Measurements from ENCODE around the gene WDR62. TPM values are rescaled to one million over a fixed set of nuclear protein-coding genes. Genes with fewer than 3 reads are reported as not detected.
"Not testable (repeated sequence)": the region's sequence is repeated elsewhere in the genome, so short reads cannot be mapped to it uniquely, and the experiment has no call there.

WDR62 gene
- total and polyA plus RNA-seq, 2 donors, result 2.4 to 4.6 TPM

- 98% methylated on average over 54 of the region's 57 CpGs for WGBS
- H3K36me3 ChIP-seq (ENCODE audit: control insufficient read depth in 2 of 2, insufficient read depth in 2 of 2, low read length in 1 of 2), result peaks cover 49 to 67% of the 10 kb centered on the region in 2 donors
- H3K4me3 ChIP-seq (ENCODE audit: low read length in 2 of 2); DNase-seq (ENCODE audit: low read depth in 6 of 9, low spot score in 9 of 9); H3K4me1 ChIP-seq (ENCODE audit: control insufficient read depth in 2 of 2, insufficient read depth in 2 of 2, low read length in 2 of 2); H3K27me3 ChIP-seq (ENCODE audit: control insufficient read depth in 2 of 2, insufficient read depth in 1 of 2, low read length in 1 of 2); H3K9me3 ChIP-seq (ENCODE audit: control insufficient read depth in 2 of 2, insufficient read depth in 1 of 2, low read length in 1 of 2); H3K27ac ChIP-seq (ENCODE audit: low read depth in 1 of 2, low read length in 1 of 2): not testable (repeated sequence)
These were observed 14.3 kb downstream of the WDR62 start for GRCh38 chr19:36068810-36069499.

GRCh38 chr19:36072081-36072480, 17.4 kb downstream of the WDR62 start:
- Histone ChIP-seq H3K4me1 (ENCODE audit: control insufficient read depth in 2 of 2, insufficient read depth in 2 of 2, low read length in 2 of 2) (no peaks in the 10 kb centered on the region), H3K36me3 (ENCODE audit: control insufficient read depth in 2 of 2, insufficient read depth in 2 of 2, low read length in 1 of 2) (peaks cover 30 to 56% of the 10 kb centered on the region in 2 donors), H3K9me3 (ENCODE audit: control insufficient read depth in 2 of 2, insufficient read depth in 1 of 2, low read length in 1 of 2) (no peaks in the 10 kb centered on the region), H3K27ac (ENCODE audit: low read depth in 1 of 2, low read length in 1 of 2) (no peak overlapping the region), H3K27me3 (ENCODE audit: control insufficient read depth in 2 of 2, insufficient read depth in 1 of 2, low read length in 1 of 2) (no peaks in the 10 kb centered on the region), H3K4me3 (ENCODE audit: low read length in 2 of 2) (no peak overlapping the region)
- DNase-seq (ENCODE audit: low read depth in 6 of 9, low spot score in 9 of 9), result no peak
- 92% methylated on average over 8 of the region's 8 CpGs for WGBS

GRCh38 chr19:36073121-36073876, 18.6 kb downstream of the WDR62 start:
- DNase-seq (ENCODE audit: low read depth in 6 of 9, low spot score in 9 of 9), result no peak
- Histone ChIP-seq H3K9me3 (ENCODE audit: control insufficient read depth in 2 of 2, insufficient read depth in 1 of 2, low read length in 1 of 2) (no peaks in the 10 kb centered on the region), H3K36me3 (ENCODE audit: control insufficient read depth in 2 of 2, insufficient read depth in 2 of 2, low read length in 1 of 2) (peaks cover 19 to 52% of the 10 kb centered on the region in 2 donors), H3K4me3 (ENCODE audit: low read length in 2 of 2) (no peak overlapping the region), H3K27me3 (ENCODE audit: control insufficient read depth in 2 of 2, insufficient read depth in 1 of 2, low read length in 1 of 2) (no peaks in the 10 kb centered on the region), H3K4me1 (ENCODE audit: control insufficient read depth in 2 of 2, insufficient read depth in 2 of 2, low read length in 2 of 2) (no peaks in the 10 kb centered on the region), H3K27ac (ENCODE audit: low read depth in 1 of 2, low read length in 1 of 2) (no peak overlapping the region)
- WGBS, result 94% methylated on average over 10 of the region's 10 CpGs

GRCh38 chr19:36079389-36079945, 24.8 kb downstream of the WDR62 start:
- Histone ChIP-seq H3K27ac (ENCODE audit: low read depth in 1 of 2, low read length in 1 of 2) (no peak overlapping the region), H3K36me3 (ENCODE audit: control insufficient read depth in 2 of 2, insufficient read depth in 2 of 2, low read length in 1 of 2) (peaks cover 38 to 56% of the 10 kb centered on the region in 2 donors), H3K4me3 (ENCODE audit: low read length in 2 of 2) (no peak overlapping the region), H3K9me3 (ENCODE audit: control insufficient read depth in 2 of 2, insufficient read depth in 1 of 2, low read length in 1 of 2) (no peaks in the 10 kb centered on the region), H3K27me3 (ENCODE audit: control insufficient read depth in 2 of 2, insufficient read depth in 1 of 2, low read length in 1 of 2) (no peaks in the 10 kb centered on the region), H3K4me1 (ENCODE audit: control insufficient read depth in 2 of 2, insufficient read depth in 2 of 2, low read length in 2 of 2) (no peaks in the 10 kb centered on the region)
- DNase-seq (ENCODE audit: low read depth in 6 of 9, low spot score in 9 of 9), result no peak
- 97% methylated on average over 3 of the region's 3 CpGs for WGBS

GRCh38 chr19:36081385-36081784, 26.7 kb downstream of the WDR62 start:
- Histone ChIP-seq H3K27ac (ENCODE audit: low read depth in 1 of 2, low read length in 1 of 2) (no peak overlapping the region), H3K4me1 (ENCODE audit: control insufficient read depth in 2 of 2, insufficient read depth in 2 of 2, low read length in 2 of 2) (no peaks in the 10 kb centered on the region), H3K9me3 (ENCODE audit: control insufficient read depth in 2 of 2, insufficient read depth in 1 of 2, low read length in 1 of 2) (no peaks in the 10 kb centered on the region), H3K36me3 (ENCODE audit: control insufficient read depth in 2 of 2, insufficient read depth in 2 of 2, low read length in 1 of 2) (peaks cover 49 to 52% of the 10 kb centered on the region in 2 donors), H3K4me3 (ENCODE audit: low read length in 2 of 2) (no peak overlapping the region), H3K27me3 (ENCODE audit: control insufficient read depth in 2 of 2, insufficient read depth in 1 of 2, low read length in 1 of 2) (no peaks in the 10 kb centered on the region)
- WGBS, result 96% methylated on average over 3 of the region's 3 CpGs
- DNase-seq (ENCODE audit: low read depth in 6 of 9, low spot score in 9 of 9), result no peak

- Histone ChIP-seq H3K27ac (ENCODE audit: low read depth in 1 of 2, low read length in 1 of 2) (no peak overlapping the region), H3K4me1 (ENCODE audit: control insufficient read depth in 2 of 2, insufficient read depth in 2 of 2, low read length in 2 of 2) (no peaks in the 10 kb centered on the region), H3K27me3 (ENCODE audit: control insufficient read depth in 2 of 2, insufficient read depth in 1 of 2, low read length in 1 of 2) (no peaks in the 10 kb centered on the region), H3K36me3 (ENCODE audit: control insufficient read depth in 2 of 2, insufficient read depth in 2 of 2, low read length in 1 of 2) (peaks cover 54 to 57% of the 10 kb centered on the region in 2 donors), H3K4me3 (ENCODE audit: low read length in 2 of 2) (no peak overlapping the region), H3K9me3 (ENCODE audit: control insufficient read depth in 2 of 2, insufficient read depth in 1 of 2, low read length in 1 of 2) (no peaks in the 10 kb centered on the region)
- WGBS, result 96% methylated on average over 7 of the region's 7 CpGs
- DNase-seq (ENCODE audit: low read depth in 6 of 9, low spot score in 9 of 9), result no peak
These were observed 27.2 kb downstream of the WDR62 start for GRCh38 chr19:36081894-36082293.

- no peak for DNase-seq (ENCODE audit: low read depth in 6 of 9, low spot score in 9 of 9)
- H3K36me3 ChIP-seq (ENCODE audit: control insufficient read depth in 2 of 2, insufficient read depth in 2 of 2, low read length in 1 of 2), result peaks cover 54 to 57% of the 10 kb centered on the region in 2 donors
- 96% methylated on average over 13 of the region's 13 CpGs for WGBS
- H3K27ac ChIP-seq (ENCODE audit: low read depth in 1 of 2, low read length in 1 of 2), result no peak overlapping the region
- no peaks in the 10 kb centered on the region for H3K27me3 ChIP-seq (ENCODE audit: control insufficient read depth in 2 of 2, insufficient read depth in 1 of 2, low read length in 1 of 2)
- no peak overlapping the region for H3K4me3 ChIP-seq (ENCODE audit: low read length in 2 of 2)
- H3K4me1 ChIP-seq (ENCODE audit: control insufficient read depth in 2 of 2, insufficient read depth in 2 of 2, low read length in 2 of 2), result no peaks in the 10 kb centered on the region
- H3K9me3 ChIP-seq (ENCODE audit: control insufficient read depth in 2 of 2, insufficient read depth in 1 of 2, low read length in 1 of 2), result no peaks in the 10 kb centered on the region
These were observed 28.2 kb downstream of the WDR62 start for GRCh38 chr19:36082916-36083315.

GRCh38 chr19:36084231-36085009, 29.7 kb downstream of the WDR62 start:
- no peaks in the 10 kb centered on the region for H3K9me3 ChIP-seq (ENCODE audit: control insufficient read depth in 2 of 2, insufficient read depth in 1 of 2, low read length in 1 of 2)
- no peak overlapping the region for H3K4me3 ChIP-seq (ENCODE audit: low read length in 2 of 2)
- H3K27me3 ChIP-seq (ENCODE audit: control insufficient read depth in 2 of 2, insufficient read depth in 1 of 2, low read length in 1 of 2), result no peaks in the 10 kb centered on the region
- DNase-seq (ENCODE audit: low read depth in 6 of 9, low spot score in 9 of 9), result no peak
- H3K4me1 ChIP-seq (ENCODE audit: control insufficient read depth in 2 of 2, insufficient read depth in 2 of 2, low read length in 2 of 2), result no peaks in the 10 kb centered on the region
- WGBS, result 97% methylated on average over 12 of the region's 12 CpGs
- H3K27ac ChIP-seq (ENCODE audit: low read depth in 1 of 2, low read length in 1 of 2), result no peak overlapping the region
- peaks cover 65 to 66% of the 10 kb centered on the region in 2 donors for H3K36me3 ChIP-seq (ENCODE audit: control insufficient read depth in 2 of 2, insufficient read depth in 2 of 2, low read length in 1 of 2)

All from thymus (tissue), 11 donors.